WTC11 (cell line): Measurements from ENCODE around the gene DRAXIN. TPM values are rescaled to one million over a fixed set of nuclear protein-coding genes. Genes with fewer than 3 reads are reported as not detected.

Experiments used
- ATAC-seq: fragments of 200-7000 bp; cut with Tn5 transposase; 2 replicates; pipeline ENCODE4 v1.10.0; 2021; ENCODE audit warnings: mild to moderate bottlenecking, moderate library complexity
- CTCF ChIA-PET: fragments of 300-600 bp; sonication (Branson Sonifier 250); formaldehyde crosslinking; loops from one replicate; lab custom pipeline; 2021; ENCODE audit warnings: antibody characterized with exemption; lab: Charles Lee
- POLR2A ChIA-PET: fragments of 350-600 bp; sonication (Branson Sonifier 250); formaldehyde crosslinking; loops from one replicate; lab custom pipeline; 2021; ENCODE audit warnings: antibody characterized with exemption; lab: Charles Lee
- DNase-seq: peaks from one replicate; pipeline ENCODE4 v3.0.0; 2021; ENCODE audit warnings: low spot score
- H3K27ac Mint-ChIP-seq: 2 replicates; pipeline ENCODE4 v1.8.0; 2021; ENCODE audit warnings: mixed read lengths
- H3K27me3 Mint-ChIP-seq: 2 replicates; pipeline ENCODE4 v1.8.0; 2021; ENCODE audit warnings: low read depth, mild to moderate bottlenecking, moderate library complexity, mixed read lengths
- H3K36me3 Mint-ChIP-seq: 2 replicates; pipeline ENCODE4 v1.8.0; 2021; ENCODE audit warnings: mixed read lengths
- H3K4me1 Mint-ChIP-seq: 2 replicates; pipeline ENCODE4 v1.8.0; 2022; ENCODE audit warnings: mixed read lengths
- H3K4me3 Mint-ChIP-seq: 2 replicates; pipeline ENCODE4 v1.8.0; 2021; ENCODE audit warnings: mild to moderate bottlenecking, moderate library complexity, mixed read lengths
- H3K9me3 Mint-ChIP-seq: 2 replicates; pipeline ENCODE4 v1.8.0; 2021; ENCODE audit warnings: mixed read lengths
- ATF1 ChIP-seq: sonication (generic); formaldehyde crosslinking; IDR thresholded peaks from 2 replicates; pipeline ENCODE4 v1.8.1; 2023; ENCODE audit warnings: mild to moderate bottlenecking, moderate library complexity, missing genetic modification reagents
- ATF2 ChIP-seq: sonication (generic); formaldehyde crosslinking; IDR thresholded peaks from 2 replicates; pipeline ENCODE4 v1.8.1; 2022; ENCODE audit warnings: low read depth, missing genetic modification reagents, borderline replicate concordance
- CBFB ChIP-seq: sonication (generic); formaldehyde crosslinking; IDR thresholded peaks from 2 replicates; pipeline ENCODE4 v1.8.1; 2022; ENCODE audit warnings: mild to moderate bottlenecking, low read depth, missing genetic modification reagents
- E2F5 ChIP-seq: sonication (generic); formaldehyde crosslinking; IDR thresholded peaks from 2 replicates; pipeline ENCODE4 v1.8.1; 2022; ENCODE audit warnings: mild to moderate bottlenecking, moderate library complexity, missing genetic modification reagents
- ERG ChIP-seq: fragments of 250-450 bp; sonication (Bioruptor Pico); IDR thresholded peaks from 2 replicates; pipeline ENCODE4 v1.8.0; 2021; ENCODE audit warnings: mild to moderate bottlenecking
- ESRRA ChIP-seq: sonication (generic); formaldehyde crosslinking; IDR thresholded peaks from 2 replicates; pipeline ENCODE4 v1.8.1; 2022; ENCODE audit warnings: mild to moderate bottlenecking, missing genetic modification reagents, borderline replicate concordance
- GABPB1 ChIP-seq: sonication (generic); formaldehyde crosslinking; IDR thresholded peaks from 2 replicates; pipeline ENCODE4 v1.8.1; 2023; ENCODE audit warnings: mild to moderate bottlenecking, missing genetic modification reagents
- IRF1 ChIP-seq: sonication (generic); formaldehyde crosslinking; IDR thresholded peaks from 2 replicates; pipeline ENCODE4 v1.8.0; 2023; ENCODE audit warnings: missing genetic modification reagents
- NR3C1 ChIP-seq: sonication (generic); formaldehyde crosslinking; conservative IDR thresholded peaks from 2 replicates; pipeline ENCODE4 v1.8.1; 2023; ENCODE audit warnings: low read depth, mild to moderate bottlenecking, missing genetic modification reagents
- RORB ChIP-seq: fragments of 250-450 bp; sonication (Bioruptor Pico); IDR thresholded peaks from 2 replicates; pipeline ENCODE4 v1.9.0; 2021; ENCODE audit warnings: mild to moderate bottlenecking
- TEAD1 ChIP-seq: sonication (generic); formaldehyde crosslinking; IDR thresholded peaks from 2 replicates; pipeline ENCODE4 v1.8.0; 2022; ENCODE audit warnings: mild to moderate bottlenecking, missing genetic modification reagents
- TP53 ChIP-seq: sonication (generic); formaldehyde crosslinking; IDR thresholded peaks from 2 replicates; pipeline ENCODE4 v1.8.1; 2023; ENCODE audit warnings: mild to moderate bottlenecking, missing genetic modification reagents
- USF2 ChIP-seq: sonication (generic); formaldehyde crosslinking; IDR thresholded peaks from 2 replicates; pipeline ENCODE4 v1.8.1; 2023; ENCODE audit warnings: mild to moderate bottlenecking, missing genetic modification reagents, moderate library complexity
- ZNF317 ChIP-seq: sonication (generic); formaldehyde crosslinking; IDR thresholded peaks from 2 replicates; pipeline ENCODE4 v1.8.1; 2023; ENCODE audit warnings: low read depth, mild to moderate bottlenecking, moderate library complexity, missing genetic modification reagents, borderline replicate concordance
- ZNF416 ChIP-seq: fragments of 250-450 bp; sonication (Bioruptor Pico); IDR thresholded peaks from 2 replicates; pipeline ENCODE4 v1.9.0; 2021; ENCODE audit warnings: mild to moderate bottlenecking, inconsistent platforms
- ZNF532 ChIP-seq: fragments of 250-450 bp; sonication (Bioruptor Pico); IDR thresholded peaks from 2 replicates; pipeline ENCODE4 v1.9.0; 2021; ENCODE audit warnings: mild to moderate bottlenecking, borderline replicate concordance
- total RNA-seq: library from RNA; stranded (reverse); gene quantifications from 3 replicates; pipeline ENCODE4 v1.2.3, GENCODE V29; 2021

The DRAXIN gene
- total RNA-seq, 1 experiment from 2014 or later, result 12.0 TPM

GRCh38 chr1:11675325-11675724 lies 16.2 kb upstream of the DRAXIN start:
- POLR2A ChIA-PET, result interaction anchor here (1.0 kb wide), 1 partner anchor 10 kb away, joined by 3 read pairs; no protein-coding TSS in a partner anchor
- no peak overlapping the region for H3K27ac Mint-ChIP-seq
- no peak overlapping the region for H3K4me3 Mint-ChIP-seq
- no peaks in the 10 kb centered on the region for H3K9me3 Mint-ChIP-seq
- H3K27me3 Mint-ChIP-seq, result no peaks in the 10 kb centered on the region
- no peak for ATAC-seq
- peaks cover 21% of the 10 kb centered on the region for H3K4me1 Mint-ChIP-seq
- no peak for DNase-seq
- TF ChIP-seq USF2 (CRISPR knock-in tag), result no peak
- TF ChIP-seq ATF2 (CRISPR knock-in tag), result no peak
- no peak for TF ChIP-seq GABPB1 (CRISPR knock-in tag)
- no peak for TF ChIP-seq ERG
- no peak for TF ChIP-seq TP53 (CRISPR knock-in tag)
- no peak for TF ChIP-seq ZNF532
- no peak for TF ChIP-seq ZNF416
- no peak for TF ChIP-seq IRF1
- no peak for TF ChIP-seq ATF1
- TF ChIP-seq RORB, result no peak
- no peak for TF ChIP-seq ZNF317 (CRISPR knock-in tag)
- no peak for TF ChIP-seq ESRRA (CRISPR knock-in tag)
- peaks cover 67% of the 10 kb centered on the region for H3K36me3 Mint-ChIP-seq
- CTCF ChIA-PET, result interaction anchor here (0.9 to 2.2 kb wide), 2 partner anchors 32 to 112 kb away, joined by 3 to 6 read pairs; no protein-coding TSS in a partner anchor

GRCh38 chr1:11676386-11677103 lies 15.0 kb upstream of the DRAXIN start:
- H3K9me3 Mint-ChIP-seq, result no peaks in the 10 kb centered on the region
- H3K36me3 Mint-ChIP-seq, result peaks cover 58% of the 10 kb centered on the region
- ChIA-PET CTCF (interaction anchor here (0.5 to 2.6 kb wide), 11 partner anchors 10 to 1665 kb away, joined by 3 to 14 read pairs (median 6); partner anchors contain the start of gene FBXO6), POLR2A (interaction anchor here (0.7 kb wide), 1 partner anchor 43 kb away, joined by 3 read pairs; no protein-coding TSS in a partner anchor)
- no peak overlapping the region for H3K4me3 Mint-ChIP-seq
- H3K27ac Mint-ChIP-seq, result no peak overlapping the region; the same call in 1 of the 2 replicates
- no peak for ATAC-seq
- H3K4me1 Mint-ChIP-seq, result peaks cover 21% of the 10 kb centered on the region
- no peak for DNase-seq
- H3K27me3 Mint-ChIP-seq, result no peaks in the 10 kb centered on the region
- no peak for TF ChIP-seq NR3C1 (CRISPR knock-in tag)
- no peak for TF ChIP-seq E2F5
- TF ChIP-seq TEAD1, result no peak
- TF ChIP-seq ERG, result no peak
- no peak for TF ChIP-seq ZNF532
- TF ChIP-seq CBFB (CRISPR knock-in tag), result no peak
